HG02885 (cell line): ENCODE results near the gene MICAL3.

ENCODE experiments used
- ATAC-seq: cut with Tn5 transposase; IDR thresholded peaks from one replicate; pipeline ENCODE4 v1.9.1; 2021; ENCODE audit warnings: mild to moderate bottlenecking; ENCODE audit not compliant: unreplicated experiment, poor library complexity

MICAL3 gene

GRCh38 chr22:17860220-17860965, 164.0 kb downstream of the MICAL3 start:
- ATAC-seq: no peak

- ATAC-seq: no peak
These were observed 166.3 kb downstream of the MICAL3 start for GRCh38 chr22:17858033-17858432.

GRCh38 chr22:17855572-17856290, 168.6 kb downstream of the MICAL3 start:
- no peak for ATAC-seq

- ATAC-seq: no peak
These were observed 171.3 kb downstream of the MICAL3 start for GRCh38 chr22:17853073-17853472.

GRCh38 chr22:17851759-17852158, 172.6 kb downstream of the MICAL3 start:
- ATAC-seq: no peak

- ATAC-seq: no peak
These were observed 176.8 kb downstream of the MICAL3 start for GRCh38 chr22:17847360-17848078.

GRCh38 chr22:17846326-17846992, 177.9 kb downstream of the MICAL3 start:
- ATAC-seq: no peak

GRCh38 chr22:17845790-17846189, 178.6 kb downstream of the MICAL3 start:
- ATAC-seq: no peak

GRCh38 chr22:17845327-17845726, 179.0 kb downstream of the MICAL3 start:
- no peak for ATAC-seq

- ATAC-seq: no peak
These were observed 180.2 kb downstream of the MICAL3 start for GRCh38 chr22:17844150-17844549.

GRCh38 chr22:17842386-17842785, 182.0 kb downstream of the MICAL3 start:
- ATAC-seq: peak; percentile 68

- no peak for ATAC-seq
These were observed 182.5 kb downstream of the MICAL3 start for GRCh38 chr22:17841836-17842235.

GRCh38 chr22:17838180-17838865, 186.0 kb downstream of the MICAL3 start:
- ATAC-seq: no peak

GRCh38 chr22:17836992-17837742, 187.2 kb downstream of the MICAL3 start:
- ATAC-seq: no peak

- ATAC-seq: no peak
These were observed 189.1 kb downstream of the MICAL3 start for GRCh38 chr22:17835256-17835655.

- ATAC-seq: no peak
These were observed 190.9 kb downstream of the MICAL3 start for GRCh38 chr22:17833489-17833888.

- ATAC-seq: no peak
These were observed 191.7 kb downstream of the MICAL3 start for GRCh38 chr22:17832665-17833064.

- no peak for ATAC-seq
These were observed 192.7 kb downstream of the MICAL3 start for GRCh38 chr22:17831501-17832251.
